Measurements from ENCODE around the gene CENPO.

DNA sequence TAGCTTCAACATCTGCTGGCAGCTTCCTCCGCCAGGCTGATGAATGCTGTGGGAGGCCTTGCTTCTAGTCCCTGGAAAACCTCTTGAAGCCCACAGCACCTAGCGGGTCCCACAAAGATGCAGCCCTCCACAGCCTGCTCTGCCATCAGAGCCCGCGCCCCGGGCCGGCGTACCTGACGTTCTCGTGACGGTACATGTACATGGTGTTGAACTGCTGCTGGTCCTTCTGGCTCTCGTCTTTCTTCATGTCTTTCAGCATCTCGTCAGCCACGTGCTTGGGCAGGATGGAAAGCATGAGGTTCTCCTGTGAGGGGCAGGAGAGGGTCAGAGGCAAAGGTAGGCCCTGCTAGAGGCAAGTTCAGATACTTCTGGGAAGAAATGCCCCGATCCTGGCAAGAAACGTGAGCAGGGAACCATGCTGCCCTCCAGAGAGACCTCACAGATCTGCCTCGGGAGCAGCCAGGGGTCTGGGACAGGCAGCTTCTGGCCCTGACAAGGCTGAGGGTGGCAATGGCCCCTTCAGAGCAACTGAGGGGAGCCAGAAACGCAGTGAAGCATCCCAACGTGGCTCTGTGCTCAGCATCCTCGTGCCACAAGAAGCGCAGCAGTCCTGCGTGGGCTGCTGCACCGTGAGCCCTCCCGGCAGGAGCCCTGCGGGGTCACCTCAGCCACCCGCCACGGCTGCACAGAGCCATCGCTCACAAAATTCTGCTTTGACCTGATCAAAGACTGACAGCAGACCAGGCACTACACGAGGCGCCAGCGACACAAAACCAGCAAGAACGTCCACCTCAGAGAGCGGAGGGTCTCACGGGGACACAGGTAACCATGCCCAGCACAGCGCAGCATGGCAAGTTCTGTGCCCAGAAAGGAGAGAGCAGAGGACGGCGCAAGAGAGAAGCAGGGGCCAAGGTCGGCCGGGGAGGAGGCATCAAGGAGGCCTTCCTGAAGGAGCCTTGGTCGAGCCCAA, 49.1 kb downstream of the CENPO start:
- TF ChIP-seq, protein P1, sequence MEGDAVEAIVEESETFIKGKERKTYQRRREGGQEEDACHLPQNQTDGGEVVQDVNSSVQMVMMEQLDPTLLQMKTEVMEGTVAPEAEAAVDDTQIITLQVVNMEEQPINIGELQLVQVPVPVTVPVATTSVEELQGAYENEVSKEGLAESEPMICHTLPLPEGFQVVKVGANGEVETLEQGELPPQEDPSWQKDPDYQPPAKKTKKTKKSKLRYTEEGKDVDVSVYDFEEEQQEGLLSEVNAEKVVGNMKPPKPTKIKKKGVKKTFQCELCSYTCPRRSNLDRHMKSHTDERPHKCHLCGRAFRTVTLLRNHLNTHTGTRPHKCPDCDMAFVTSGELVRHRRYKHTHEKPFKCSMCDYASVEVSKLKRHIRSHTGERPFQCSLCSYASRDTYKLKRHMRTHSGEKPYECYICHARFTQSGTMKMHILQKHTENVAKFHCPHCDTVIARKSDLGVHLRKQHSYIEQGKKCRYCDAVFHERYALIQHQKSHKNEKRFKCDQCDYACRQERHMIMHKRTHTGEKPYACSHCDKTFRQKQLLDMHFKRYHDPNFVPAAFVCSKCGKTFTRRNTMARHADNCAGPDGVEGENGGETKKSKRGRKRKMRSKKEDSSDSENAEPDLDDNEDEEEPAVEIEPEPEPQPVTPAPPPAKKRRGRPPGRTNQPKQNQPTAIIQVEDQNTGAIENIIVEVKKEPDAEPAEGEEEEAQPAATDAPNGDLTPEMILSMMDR (IDR thresholded peaks at IDR 0.05; ENCODE audit: extremely low read depth in 1 of 2, insufficient read depth in 1 of 2, low read depth in 1 of 2, low read length in 2 of 2), result no peak
- no peak for TF ChIP-seq POLR2A (IDR thresholded peaks at IDR 0.05; ENCODE audit: low read depth, low read length)

Measured in endothelial cell of umbilical vein (primary cell).